Measurements from ENCODE around the gene GALNT10.

GALNT10 gene

GRCh38 chr5:154203798-154204578 is 13.5 kb downstream of the GALNT10 start:
- Histone ChIP-seq H3K9me3 (no peaks in the 10 kb centered on the region; the same call in 1 of the 2 replicates), H3K27me3 (no peaks in the 10 kb centered on the region; the same call in 1 of the 2 replicates), H3K4me1 (no peaks in the 10 kb centered on the region), H3K36me3 (no peaks in the 10 kb centered on the region), H3K4me3 (ENCODE audit: low read depth, low read length) (no peak overlapping the region)
- TF ChIP-seq, protein P1, sequence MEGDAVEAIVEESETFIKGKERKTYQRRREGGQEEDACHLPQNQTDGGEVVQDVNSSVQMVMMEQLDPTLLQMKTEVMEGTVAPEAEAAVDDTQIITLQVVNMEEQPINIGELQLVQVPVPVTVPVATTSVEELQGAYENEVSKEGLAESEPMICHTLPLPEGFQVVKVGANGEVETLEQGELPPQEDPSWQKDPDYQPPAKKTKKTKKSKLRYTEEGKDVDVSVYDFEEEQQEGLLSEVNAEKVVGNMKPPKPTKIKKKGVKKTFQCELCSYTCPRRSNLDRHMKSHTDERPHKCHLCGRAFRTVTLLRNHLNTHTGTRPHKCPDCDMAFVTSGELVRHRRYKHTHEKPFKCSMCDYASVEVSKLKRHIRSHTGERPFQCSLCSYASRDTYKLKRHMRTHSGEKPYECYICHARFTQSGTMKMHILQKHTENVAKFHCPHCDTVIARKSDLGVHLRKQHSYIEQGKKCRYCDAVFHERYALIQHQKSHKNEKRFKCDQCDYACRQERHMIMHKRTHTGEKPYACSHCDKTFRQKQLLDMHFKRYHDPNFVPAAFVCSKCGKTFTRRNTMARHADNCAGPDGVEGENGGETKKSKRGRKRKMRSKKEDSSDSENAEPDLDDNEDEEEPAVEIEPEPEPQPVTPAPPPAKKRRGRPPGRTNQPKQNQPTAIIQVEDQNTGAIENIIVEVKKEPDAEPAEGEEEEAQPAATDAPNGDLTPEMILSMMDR (IDR thresholded peaks at IDR 0.05; ENCODE audit: low read depth, low read length), result no peak
- DNase-seq, result no peak

GRCh38 chr5:154205441-154206117 is 15.0 kb downstream of the GALNT10 start:
- Histone ChIP-seq H3K4me3 (ENCODE audit: low read depth, low read length) (no peak overlapping the region), H3K36me3 (no peaks in the 10 kb centered on the region), H3K27me3 (no peaks in the 10 kb centered on the region; the same call in 1 of the 2 replicates), H3K4me1 (no peaks in the 10 kb centered on the region), H3K9me3 (no peaks in the 10 kb centered on the region; the same call in 1 of the 2 replicates)
- TF ChIP-seq, protein P1 (IDR thresholded peaks at IDR 0.05; ENCODE audit: low read depth, low read length), result no peak
- no peak for DNase-seq

- Histone ChIP-seq H3K9me3 (no peaks in the 10 kb centered on the region; the same call in 1 of the 2 replicates), H3K27me3 (no peaks in the 10 kb centered on the region; the same call in 1 of the 2 replicates), H3K4me1 (no peaks in the 10 kb centered on the region), H3K4me3 (ENCODE audit: low read depth, low read length) (no peak overlapping the region), H3K36me3 (no peaks in the 10 kb centered on the region)
- DNase-seq, result no peak
- TF ChIP-seq, protein P1 (IDR thresholded peaks at IDR 0.05; ENCODE audit: low read depth, low read length), result no peak
Measured at GRCh38 chr5:154206311-154206710, 15.8 kb downstream of the GALNT10 start.

DNA sequence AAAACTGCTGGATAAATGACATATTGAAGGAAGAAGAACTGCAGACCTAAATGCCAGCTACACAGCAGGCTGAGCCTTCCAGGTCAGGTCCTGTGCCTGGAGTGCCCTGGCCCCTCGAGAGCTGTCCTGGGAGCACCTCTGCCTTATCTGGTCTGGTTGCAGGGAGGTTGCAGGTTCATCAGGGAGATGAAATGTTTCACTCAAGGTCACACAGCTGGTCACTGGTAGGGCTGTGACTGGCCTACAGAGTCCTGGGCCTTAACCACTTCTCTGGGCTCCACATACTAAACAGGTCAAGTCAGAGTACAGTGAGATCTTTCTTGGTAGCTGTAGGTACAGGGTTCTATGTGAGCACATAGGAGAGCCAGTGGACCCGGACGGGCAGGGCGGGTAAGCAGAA is 16.7 kb downstream of the GALNT10 start:
- no peaks in the 10 kb centered on the region for H3K36me3 ChIP-seq
- no peaks in the 10 kb centered on the region; the same call in 1 of the 2 replicates for H3K9me3 ChIP-seq
- H3K27me3 ChIP-seq, result no peaks in the 10 kb centered on the region; the same call in 1 of the 2 replicates
- no peak for DNase-seq
- TF ChIP-seq, protein P1 (IDR thresholded peaks at IDR 0.05; ENCODE audit: low read depth, low read length), result no peak
- H3K4me3 ChIP-seq (ENCODE audit: low read depth, low read length), result no peak overlapping the region
- H3K4me1 ChIP-seq, result no peaks in the 10 kb centered on the region

DNA sequence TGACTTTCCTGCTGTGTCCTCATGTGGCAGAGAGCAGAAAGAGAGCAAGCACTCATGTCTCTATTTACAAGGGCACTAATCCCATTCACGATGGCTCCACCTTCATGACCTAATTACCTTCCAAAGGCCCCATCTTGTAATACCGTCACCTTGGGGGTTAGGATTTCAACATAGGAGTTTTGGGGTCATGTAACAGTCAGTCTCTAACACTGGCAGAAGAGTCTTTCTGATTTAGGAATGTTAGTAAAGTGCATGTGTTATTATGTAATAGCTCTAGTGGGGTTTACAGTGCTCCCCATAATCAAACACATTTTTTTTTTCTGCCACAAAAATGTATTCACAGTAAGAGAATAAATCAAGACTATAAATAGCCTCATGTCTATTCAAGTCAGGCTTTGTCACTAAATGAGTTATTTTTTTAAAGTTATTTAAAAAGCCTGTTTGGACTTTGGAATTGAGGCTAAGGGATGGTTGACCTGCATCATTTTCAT is 19.1 kb downstream of the GALNT10 start:
- DNase-seq, result no peak
- H3K4me3 ChIP-seq (ENCODE audit: low read depth, low read length), result no peak overlapping the region
- no peaks in the 10 kb centered on the region for H3K27me3 ChIP-seq
- H3K4me1 ChIP-seq, result no peaks in the 10 kb centered on the region
- TF ChIP-seq, protein P1 (IDR thresholded peaks at IDR 0.05; ENCODE audit: low read depth, low read length), result no peak
- no peaks in the 10 kb centered on the region for H3K36me3 ChIP-seq
- H3K9me3 ChIP-seq, result no peaks in the 10 kb centered on the region

All from BE2C (cell line).